GM19467 (cell line): Measurements from ENCODE around the gene CCT5.

Experiments
- ATAC-seq: cut with Tn5 transposase; IDR thresholded peaks from one replicate; pipeline ENCODE4 v1.9.1; 2021; ENCODE audit warnings: mild to moderate bottlenecking, moderate library complexity; ENCODE audit not compliant: unreplicated experiment

The CCT5 gene

DNA sequence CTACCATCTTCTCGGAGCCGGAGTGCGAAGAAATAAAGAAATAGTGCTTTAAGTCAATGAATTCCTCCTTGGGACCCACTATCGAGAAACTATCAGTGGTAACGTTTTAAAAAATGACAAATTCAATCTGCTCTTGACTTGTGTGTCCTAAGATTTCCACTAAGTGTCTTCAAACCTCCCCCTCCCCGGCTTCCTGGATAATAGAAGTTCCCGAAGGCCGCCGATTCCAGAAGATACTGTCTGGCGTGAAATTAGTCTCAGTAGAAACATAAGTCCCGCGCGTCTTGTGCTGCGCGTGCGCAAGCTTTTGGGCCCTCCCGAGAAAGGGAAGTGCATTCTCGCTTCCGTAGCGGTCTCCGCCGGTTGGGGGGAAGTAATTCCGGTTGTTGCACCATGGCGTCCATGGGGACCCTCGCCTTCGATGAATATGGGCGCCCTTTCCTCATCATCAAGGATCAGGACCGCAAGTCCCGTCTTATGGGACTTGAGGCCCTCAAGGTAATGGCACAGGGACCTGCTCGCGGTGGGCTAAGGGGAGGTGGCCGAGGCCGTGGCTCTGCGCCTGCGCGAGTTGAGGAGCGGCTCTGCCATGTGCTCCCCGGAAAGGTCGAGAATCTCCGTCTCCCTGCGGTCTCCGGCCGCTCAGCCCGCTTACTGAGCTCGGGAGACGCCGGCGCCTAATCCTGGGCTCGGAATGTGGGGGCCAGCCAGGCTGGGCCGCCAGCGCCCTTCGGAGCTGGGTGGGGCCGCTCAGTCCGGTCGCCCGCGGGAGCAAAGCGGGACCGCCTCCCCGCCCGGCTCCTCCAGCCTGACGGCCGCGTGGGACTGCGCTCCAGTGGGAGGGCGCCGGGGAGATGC lies at the start of gene CCT5:
Gene CCT5 (plus strand): TSS at position 333 of the 858 bp plus-strand sequence. CDS start 61 bp downstream, at position 394.
- peak; percentile 76 for ATAC-seq

GRCh38 chr5:10201223-10201868 lies 48.7 kb upstream of the CCT5 start:
- ATAC-seq = no peak

DNA sequence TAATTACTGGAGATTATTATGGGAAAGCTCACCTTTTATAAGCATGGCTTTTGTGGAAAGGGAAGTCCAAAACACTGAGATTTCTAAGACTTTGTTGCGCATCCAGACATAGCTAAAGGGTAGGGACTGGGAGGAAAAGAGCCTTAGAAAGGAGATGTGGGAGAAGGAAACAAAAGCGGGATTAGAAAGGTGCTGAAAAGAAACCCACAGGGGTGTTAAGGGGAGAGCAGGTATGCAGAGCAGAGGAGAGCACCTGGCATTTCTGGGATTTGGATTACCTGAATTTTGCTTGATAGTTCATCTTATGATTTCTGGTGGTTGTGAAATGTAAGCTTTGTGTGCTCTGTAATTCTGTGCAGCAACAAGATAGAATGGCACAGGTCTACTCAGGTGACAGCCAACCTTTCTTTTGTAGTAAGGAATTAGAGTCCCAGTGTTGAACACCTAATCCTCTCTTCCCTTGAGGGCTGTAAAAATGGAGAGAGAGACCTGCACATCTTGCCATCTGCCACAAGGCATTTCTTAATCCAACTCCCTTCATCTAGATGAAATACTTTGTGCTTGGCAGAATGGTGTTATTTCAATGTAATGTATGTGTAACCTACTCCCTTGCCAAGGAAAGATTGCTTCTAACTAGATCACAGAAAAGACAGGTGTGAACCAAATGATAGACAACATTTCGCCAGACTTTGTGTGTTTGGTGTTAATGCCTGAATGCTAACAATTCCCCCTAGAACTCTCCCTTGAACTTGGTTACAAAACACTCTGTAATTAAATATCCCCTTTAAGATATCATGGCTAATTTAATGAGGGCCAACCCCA lies 47.8 kb upstream of the CCT5 start:
- no peak for ATAC-seq

GRCh38 chr5:10209004-10209403 lies 41.1 kb upstream of the CCT5 start:
- ATAC-seq = no peak

- ATAC-seq = no peak
Observed at GRCh38 chr5:10213316-10213715, 36.8 kb upstream of the CCT5 start.

DNA sequence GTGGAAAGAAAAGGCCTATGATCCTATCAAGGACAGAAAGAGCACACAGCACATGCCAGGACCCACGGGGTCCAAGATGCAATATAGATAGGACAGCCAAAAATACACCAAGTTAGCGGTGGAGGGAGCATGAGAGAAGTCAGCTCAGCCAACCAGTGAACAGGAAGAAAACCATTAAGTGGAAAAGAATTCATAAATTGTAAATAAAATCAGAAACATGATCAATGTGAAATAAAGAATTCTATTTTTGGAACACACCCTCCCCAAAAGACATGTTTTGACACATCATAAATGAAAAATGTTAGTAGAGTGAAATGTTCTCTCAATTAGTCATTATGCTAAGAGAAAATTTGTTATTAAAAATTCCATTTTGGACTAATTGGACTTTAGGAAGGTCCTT lies 36.0 kb upstream of the CCT5 start:
- no peak for ATAC-seq

GRCh38 chr5:10215366-10215765 lies 34.7 kb upstream of the CCT5 start:
- ATAC-seq = no peak

DNA sequence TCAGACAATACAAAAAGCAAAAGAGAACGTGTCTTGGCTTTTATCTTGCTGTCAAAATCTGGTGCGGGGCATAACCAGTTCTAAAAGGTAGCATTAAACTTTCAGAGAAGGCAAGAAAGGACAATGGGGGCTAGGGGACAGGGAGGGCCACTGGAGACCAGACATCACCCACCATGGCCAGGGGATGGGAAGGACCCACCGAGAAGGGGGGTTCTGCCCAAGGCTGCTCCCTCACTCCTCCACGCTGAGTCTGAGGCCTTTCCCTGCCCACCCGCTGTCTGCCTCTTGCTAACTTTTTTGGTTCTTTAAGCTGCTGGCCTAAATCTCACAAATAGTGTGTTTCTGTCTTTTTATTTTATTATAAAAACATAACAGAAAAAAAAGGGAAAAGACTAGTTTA lies 34.0 kb upstream of the CCT5 start:
- no peak for ATAC-seq

- ATAC-seq = no peak
Observed at GRCh38 chr5:10218658-10219057, 31.4 kb upstream of the CCT5 start.

GRCh38 chr5:10219068-10219467 lies 31.0 kb upstream of the CCT5 start:
- ATAC-seq = no peak

DNA sequence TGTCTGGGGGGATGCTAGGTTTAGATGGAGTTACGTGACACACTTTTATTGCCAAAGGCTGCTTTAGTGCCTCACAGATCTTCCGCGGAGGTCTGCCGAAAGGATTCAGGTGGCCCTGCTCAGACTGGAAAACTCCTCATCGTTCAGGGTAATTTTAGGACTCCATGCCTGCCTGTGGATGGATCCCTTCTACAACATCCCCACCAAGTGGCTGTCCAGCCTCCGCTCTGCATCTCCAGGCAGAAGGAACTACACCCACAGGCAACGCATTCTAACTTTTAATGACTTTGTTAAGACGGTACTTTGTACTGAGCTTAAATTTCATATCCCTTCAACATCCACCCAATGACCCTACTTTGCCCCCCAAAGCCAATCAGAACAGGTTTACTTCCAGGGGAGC lies 29.8 kb upstream of the CCT5 start:
- no peak for ATAC-seq

GRCh38 chr5:10222326-10222725 lies 27.8 kb upstream of the CCT5 start:
- no peak for ATAC-seq

GRCh38 chr5:10227379-10227778 lies 22.7 kb upstream of the CCT5 start:
- no peak for ATAC-seq

DNA sequence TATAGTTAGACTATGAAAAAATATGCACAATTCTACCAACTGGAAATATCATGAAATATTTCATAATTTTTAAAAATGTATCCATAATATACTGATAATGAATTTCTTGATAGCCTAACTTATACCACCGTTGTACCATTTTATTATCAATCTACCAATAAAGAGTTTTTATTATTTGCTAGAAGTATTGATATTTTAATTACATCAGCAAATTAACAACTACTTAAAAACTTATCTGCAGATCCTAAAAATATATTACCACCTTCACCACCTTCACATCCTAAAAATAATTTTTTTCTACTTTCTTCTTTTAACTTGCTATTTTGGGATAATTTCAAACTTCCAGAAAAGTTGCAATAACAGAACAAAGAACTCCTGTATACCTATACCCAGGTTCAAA lies 21.8 kb upstream of the CCT5 start:
- no peak for ATAC-seq

- ATAC-seq = no peak
Observed at GRCh38 chr5:10229306-10230048, 20.6 kb upstream of the CCT5 start.

- no peak for ATAC-seq
Observed at GRCh38 chr5:10232386-10232785, 17.7 kb upstream of the CCT5 start.

DNA sequence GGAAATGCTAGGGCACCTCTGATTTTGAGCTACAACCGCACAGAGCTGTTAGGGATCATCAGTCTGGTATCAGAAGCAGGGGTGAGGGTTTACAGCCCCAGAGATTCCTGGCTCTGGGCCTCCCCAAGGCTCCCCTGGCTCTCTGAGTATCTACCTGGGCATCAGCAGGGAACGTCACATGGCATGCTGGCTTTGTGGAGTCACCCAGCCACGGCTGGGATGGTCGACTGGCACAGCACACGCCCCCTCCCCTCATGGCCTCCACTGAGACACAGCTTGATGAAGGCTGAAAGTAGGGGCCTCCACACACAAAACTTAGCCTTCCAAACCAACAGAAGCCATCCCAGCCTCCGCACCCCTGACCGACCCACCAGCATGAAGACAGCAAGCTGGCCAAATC lies 17.1 kb upstream of the CCT5 start:
- no peak for ATAC-seq

GRCh38 chr5:10233505-10233904 lies 16.6 kb upstream of the CCT5 start:
- no peak for ATAC-seq

GRCh38 chr5:10235350-10235749 lies 14.7 kb upstream of the CCT5 start:
- ATAC-seq = no peak

DNA sequence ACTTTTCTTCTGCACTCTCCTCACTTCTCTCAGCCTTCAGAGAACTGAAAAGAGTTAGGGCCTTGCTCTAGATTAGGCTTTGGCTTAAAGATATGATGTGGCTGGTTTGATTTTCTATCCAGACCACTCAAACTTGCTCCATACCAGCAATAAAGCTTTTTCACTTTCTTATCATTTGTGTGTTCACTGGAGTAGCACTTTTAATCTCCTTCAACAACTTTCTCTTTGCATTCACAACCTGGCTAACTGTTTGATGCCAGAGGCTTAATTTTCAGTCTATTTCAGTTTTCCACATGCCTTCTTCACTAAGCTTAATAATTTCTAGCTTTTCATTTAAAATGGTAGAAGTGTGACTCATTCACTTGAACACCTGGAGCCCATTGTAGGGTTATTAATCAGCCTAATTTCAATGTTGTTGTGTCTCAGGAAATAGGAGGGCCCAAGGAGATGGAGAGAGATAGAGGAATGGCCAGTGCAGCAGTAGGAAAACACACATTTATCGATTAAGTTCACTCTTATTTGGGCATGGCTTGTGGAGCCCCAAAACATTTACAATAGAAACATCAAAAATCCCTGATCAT lies 6.3 kb upstream of the CCT5 start:
- no peak for ATAC-seq
